GM23338 (cell line): ENCODE data around the gene C1QA. TPM values are rescaled to one million over a fixed set of nuclear protein-coding genes. Genes with fewer than 3 reads are reported as not detected.

Source experiments
- ATAC-seq: fragments of 200-7000 bp; cut with Tn5 transposase; 3 replicates; pipeline ENCODE4 v1.9.1; 2020
- DNase-seq: peaks from one replicate; pipeline ENCODE4 v3.0.0-alpha.2; 2015; ENCODE audit warnings: low spot score
- H2AFZ ChIP-seq: fragments of 200-600 bp; sonication (generic); 2 replicates; pipeline ENCODE4 v1.8.0; 2016; ENCODE audit warnings: antibody characterized with exemption, mild to moderate bottlenecking, moderate library complexity
- H3F3A ChIP-seq: fragments of 200-600 bp; sonication (generic); replicated peaks from 2 replicates; pipeline ENCODE4 v1.8.0; 2017; ENCODE audit warnings: antibody characterized with exemption, mixed run types, low read depth
- H3K27ac ChIP-seq: fragments of 200-600 bp; sonication (generic); 2 replicates; pipeline ENCODE4 v1.6.1; 2016; ENCODE audit warnings: low read depth
- H3K27me3 ChIP-seq: fragments of 200-600 bp; sonication (generic); 2 replicates; pipeline ENCODE4 v1.8.0; 2016; ENCODE audit warnings: mild to moderate bottlenecking, mixed run types, moderate library complexity; ENCODE audit not compliant: insufficient read depth
- H3K36me3 ChIP-seq: fragments of 200-600 bp; sonication (generic); 2 replicates; pipeline ENCODE4 v1.8.0; 2016; ENCODE audit warnings: mild to moderate bottlenecking; ENCODE audit not compliant: insufficient read depth
- H3K4me1 ChIP-seq: fragments of 200-600 bp; sonication (generic); 2 replicates; pipeline ENCODE4 v1.8.0; 2016; ENCODE audit warnings: mild to moderate bottlenecking, moderate library complexity; ENCODE audit not compliant: insufficient read depth
- H3K4me2 ChIP-seq: fragments of 200-600 bp; sonication (generic); 2 replicates; pipeline ENCODE4 v1.7.1; 2017; ENCODE audit warnings: mixed run types
- H3K4me3 ChIP-seq: fragments of 200-600 bp; sonication (generic); 2 replicates; pipeline ENCODE4 v1.6.1; 2016; ENCODE audit warnings: mixed run types
- H3K79me2 ChIP-seq: fragments of 200-600 bp; sonication (generic); replicated peaks from 2 replicates; pipeline ENCODE4 v1.8.0; 2017; ENCODE audit warnings: mild to moderate bottlenecking; ENCODE audit not compliant: insufficient read depth
- H3K9me2 ChIP-seq: fragments of 200-600 bp; sonication (generic); 2 replicates; pipeline ENCODE4 v1.8.0; 2017; ENCODE audit not compliant: insufficient read depth
- H4K20me1 ChIP-seq: fragments of 200-600 bp; sonication (generic); replicated peaks from 2 replicates; pipeline ENCODE4 v1.8.0; 2017; ENCODE audit warnings: mild to moderate bottlenecking; ENCODE audit not compliant: insufficient read depth
- H3K27ac Mint-ChIP-seq: 2 replicates; pipeline ENCODE4 v1.8.0; 2020; ENCODE audit warnings: inconsistent platforms, mild to moderate bottlenecking, moderate library complexity, mixed read lengths
- H3K27me3 Mint-ChIP-seq: 3 replicates; pipeline ENCODE4 v1.8.0; 2022; ENCODE audit warnings: low read depth, mild to moderate bottlenecking, moderate library complexity, mixed read lengths, inconsistent platforms; ENCODE audit not compliant: insufficient read depth, poor library complexity
- H3K36me3 Mint-ChIP-seq: 3 replicates; pipeline ENCODE4 v1.8.0; 2021; ENCODE audit warnings: low read depth, mild to moderate bottlenecking, inconsistent platforms, moderate library complexity, mixed read lengths
- H3K4me1 Mint-ChIP-seq: 3 replicates; pipeline ENCODE4 v1.8.0; 2020; ENCODE audit warnings: mild to moderate bottlenecking, inconsistent platforms, mixed read lengths
- H3K4me3 Mint-ChIP-seq: 3 replicates; pipeline ENCODE4 v1.8.0; 2021; ENCODE audit warnings: moderate library complexity, mild to moderate bottlenecking, inconsistent platforms, mixed read lengths
- H3K9me3 Mint-ChIP-seq: 3 replicates; pipeline ENCODE4 v1.8.0; 2020; ENCODE audit warnings: moderate library complexity, mild to moderate bottlenecking, inconsistent platforms, mixed read lengths
- CREB1 ChIP-seq: fragments of 250-450 bp; sonication (Bioruptor Pico); IDR thresholded peaks from 2 replicates; pipeline ENCODE4 v1.5.0; 2020; ENCODE audit warnings: low read depth, mild to moderate bottlenecking, moderate library complexity
- EZH2phosphoT487 ChIP-seq: fragments of 200-600 bp; sonication (generic); IDR thresholded peaks from one replicate; pipeline ENCODE4 v1.8.1; 2018; ENCODE audit warnings: antibody characterized with exemption; ENCODE audit not compliant: unreplicated experiment
- POLR2AphosphoS5 ChIP-seq: IDR thresholded peaks from 2 replicates; pipeline ENCODE4 v1.6.1; 2016; ENCODE audit warnings: antibody characterized with exemption, low read depth
- polyA plus RNA-seq: library from polyadenylated mRNA; unstranded; fragments of >200 nt; fragmentation: Nextera tagmentation; extraction: Ambion mirVana; gene quantifications from 2 replicates; pipeline ENCODE4 v1.2.1, GENCODE V29; 2016
- total RNA-seq: library from RNA; depleted of rRNA; stranded (reverse); fragments of >200 nt; shearing (Covaris generic); gene quantifications from 2 replicates; pipeline ENCODE4 v1.2.3, GENCODE V29; 2014
- TF ChIP-seq, protein P1 (sequence below): fragments of 250-450 bp; sonication (Bioruptor Pico); IDR thresholded peaks from 2 replicates; pipeline ENCODE4 v1.5.0; 2020; ENCODE audit warnings: mild to moderate bottlenecking, moderate library complexity

Gene C1QA
- total and polyA plus RNA-seq, 2 experiments from 2014 or later, result not detected

DNA sequence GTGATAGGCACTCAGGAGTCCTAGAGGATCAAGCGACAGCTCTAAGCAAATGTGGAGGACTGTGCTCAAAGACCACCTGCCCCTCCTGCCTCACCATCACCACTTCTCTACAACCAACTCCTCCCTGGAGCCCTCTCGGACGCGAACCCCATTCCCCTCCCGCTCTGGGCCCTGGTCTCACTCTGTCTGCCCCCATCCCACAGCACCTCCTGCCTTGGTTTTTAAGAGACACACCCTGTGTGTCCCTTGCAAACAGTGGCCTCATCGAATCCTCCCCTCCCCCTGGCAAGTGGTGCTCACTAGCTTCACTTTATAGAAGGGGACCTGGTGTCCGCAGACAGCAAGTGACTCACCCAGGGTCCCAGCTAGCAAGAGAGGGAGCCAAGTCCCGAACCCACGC, 44.4 kb upstream of the C1QA start:
- ATAC-seq (no peak), DNase-seq (no peak)
- no peak overlapping the region for H3K4me3 ChIP-seq
- no peak overlapping the region for H3K4me3 Mint-ChIP-seq
- H3K27ac Mint-ChIP-seq, result no peak overlapping the region
- H3K36me3 Mint-ChIP-seq, result no peaks in the 10 kb centered on the region
- H3K27me3 Mint-ChIP-seq, result peaks cover 1% of the 10 kb centered on the region
- H3F3A ChIP-seq, result no peaks in the 10 kb centered on the region
- no peaks in the 10 kb centered on the region for H3K36me3 ChIP-seq
- no peaks in the 10 kb centered on the region for H3K4me1 ChIP-seq
- no peak overlapping the region for H3K27ac ChIP-seq
- no peak overlapping the region for H2AFZ ChIP-seq
- no peak overlapping the region for H3K4me2 ChIP-seq
- no peaks in the 10 kb centered on the region for H3K27me3 ChIP-seq
- no peaks in the 10 kb centered on the region for H4K20me1 ChIP-seq
- no peaks in the 10 kb centered on the region for H3K79me2 ChIP-seq
- no peaks in the 10 kb centered on the region for H3K9me2 ChIP-seq
- H3K4me1 Mint-ChIP-seq, result no peaks in the 10 kb centered on the region; the same call in 2 of the 3 replicates
- no peak for TF ChIP-seq CREB1 (CRISPR knock-in tag)
- H3K9me3 Mint-ChIP-seq, result no peaks in the 10 kb centered on the region; the same call in 2 of the 3 replicates

DNA sequence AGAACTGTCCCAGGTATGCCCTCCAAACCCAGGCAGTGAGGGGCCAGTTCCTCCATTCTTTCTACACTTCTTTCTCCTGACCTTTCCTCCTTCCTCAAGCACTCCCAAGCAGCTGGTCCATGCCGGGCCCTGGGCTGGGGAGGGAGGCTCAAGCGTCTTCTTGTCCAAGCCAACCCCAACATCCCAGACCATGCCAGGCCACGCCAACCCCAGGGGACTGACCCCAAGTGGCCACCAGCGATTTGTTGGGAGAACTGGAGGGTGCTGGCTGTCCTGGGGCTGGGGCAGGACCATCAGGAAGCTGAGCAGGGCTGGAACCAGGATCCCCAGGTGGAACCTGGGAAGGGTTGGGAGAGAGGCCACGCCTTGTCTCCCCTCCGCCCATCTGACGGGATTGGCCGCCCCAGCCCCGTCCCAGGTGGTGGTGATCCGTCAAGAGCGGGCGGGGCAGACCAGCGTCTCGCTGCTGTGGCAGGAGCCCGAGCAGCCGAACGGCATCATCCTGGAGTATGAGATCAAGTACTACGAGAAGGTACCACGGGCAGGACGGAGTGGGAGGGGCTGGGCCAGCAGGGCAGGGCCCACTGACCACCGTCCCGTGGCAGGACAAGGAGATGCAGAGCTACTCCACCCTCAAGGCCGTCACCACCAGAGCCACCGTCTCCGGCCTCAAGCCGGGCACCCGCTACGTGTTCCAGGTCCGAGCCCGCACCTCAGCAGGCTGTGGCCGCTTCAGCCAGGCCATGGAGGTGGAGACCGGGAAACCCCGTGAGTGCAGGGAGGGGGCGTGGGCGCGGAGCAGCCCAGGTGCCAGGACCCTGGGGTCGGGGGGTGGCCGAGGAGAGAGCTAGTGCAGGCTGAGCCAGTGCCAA, 43.3 kb upstream of the C1QA start:
- Histone ChIP-seq H3K9me2 (no peaks in the 10 kb centered on the region), H3K79me2 (no peaks in the 10 kb centered on the region), H4K20me1 (no peaks in the 10 kb centered on the region), H3K27me3 (no peaks in the 10 kb centered on the region), H3K36me3 (no peaks in the 10 kb centered on the region), H3F3A (no peaks in the 10 kb centered on the region), H2AFZ (peak overlapping the region; percentile 14; the same call in 1 of the 2 replicates), H3K4me1 (no peaks in the 10 kb centered on the region), H3K4me2 (no peak overlapping the region), H3K27ac (no peak overlapping the region), H3K4me3 (no peak overlapping the region)
- H3K4me1 Mint-ChIP-seq, result no peaks in the 10 kb centered on the region; the same call in 2 of the 3 replicates
- no peaks in the 10 kb centered on the region for H3K36me3 Mint-ChIP-seq
- peaks cover 1% of the 10 kb centered on the region for H3K27me3 Mint-ChIP-seq
- no peaks in the 10 kb centered on the region; the same call in 2 of the 3 replicates for H3K9me3 Mint-ChIP-seq
- TF ChIP-seq EZH2phosphoT487 (no peak), POLR2AphosphoS5 (no peak)
- TF ChIP-seq, protein P1, sequence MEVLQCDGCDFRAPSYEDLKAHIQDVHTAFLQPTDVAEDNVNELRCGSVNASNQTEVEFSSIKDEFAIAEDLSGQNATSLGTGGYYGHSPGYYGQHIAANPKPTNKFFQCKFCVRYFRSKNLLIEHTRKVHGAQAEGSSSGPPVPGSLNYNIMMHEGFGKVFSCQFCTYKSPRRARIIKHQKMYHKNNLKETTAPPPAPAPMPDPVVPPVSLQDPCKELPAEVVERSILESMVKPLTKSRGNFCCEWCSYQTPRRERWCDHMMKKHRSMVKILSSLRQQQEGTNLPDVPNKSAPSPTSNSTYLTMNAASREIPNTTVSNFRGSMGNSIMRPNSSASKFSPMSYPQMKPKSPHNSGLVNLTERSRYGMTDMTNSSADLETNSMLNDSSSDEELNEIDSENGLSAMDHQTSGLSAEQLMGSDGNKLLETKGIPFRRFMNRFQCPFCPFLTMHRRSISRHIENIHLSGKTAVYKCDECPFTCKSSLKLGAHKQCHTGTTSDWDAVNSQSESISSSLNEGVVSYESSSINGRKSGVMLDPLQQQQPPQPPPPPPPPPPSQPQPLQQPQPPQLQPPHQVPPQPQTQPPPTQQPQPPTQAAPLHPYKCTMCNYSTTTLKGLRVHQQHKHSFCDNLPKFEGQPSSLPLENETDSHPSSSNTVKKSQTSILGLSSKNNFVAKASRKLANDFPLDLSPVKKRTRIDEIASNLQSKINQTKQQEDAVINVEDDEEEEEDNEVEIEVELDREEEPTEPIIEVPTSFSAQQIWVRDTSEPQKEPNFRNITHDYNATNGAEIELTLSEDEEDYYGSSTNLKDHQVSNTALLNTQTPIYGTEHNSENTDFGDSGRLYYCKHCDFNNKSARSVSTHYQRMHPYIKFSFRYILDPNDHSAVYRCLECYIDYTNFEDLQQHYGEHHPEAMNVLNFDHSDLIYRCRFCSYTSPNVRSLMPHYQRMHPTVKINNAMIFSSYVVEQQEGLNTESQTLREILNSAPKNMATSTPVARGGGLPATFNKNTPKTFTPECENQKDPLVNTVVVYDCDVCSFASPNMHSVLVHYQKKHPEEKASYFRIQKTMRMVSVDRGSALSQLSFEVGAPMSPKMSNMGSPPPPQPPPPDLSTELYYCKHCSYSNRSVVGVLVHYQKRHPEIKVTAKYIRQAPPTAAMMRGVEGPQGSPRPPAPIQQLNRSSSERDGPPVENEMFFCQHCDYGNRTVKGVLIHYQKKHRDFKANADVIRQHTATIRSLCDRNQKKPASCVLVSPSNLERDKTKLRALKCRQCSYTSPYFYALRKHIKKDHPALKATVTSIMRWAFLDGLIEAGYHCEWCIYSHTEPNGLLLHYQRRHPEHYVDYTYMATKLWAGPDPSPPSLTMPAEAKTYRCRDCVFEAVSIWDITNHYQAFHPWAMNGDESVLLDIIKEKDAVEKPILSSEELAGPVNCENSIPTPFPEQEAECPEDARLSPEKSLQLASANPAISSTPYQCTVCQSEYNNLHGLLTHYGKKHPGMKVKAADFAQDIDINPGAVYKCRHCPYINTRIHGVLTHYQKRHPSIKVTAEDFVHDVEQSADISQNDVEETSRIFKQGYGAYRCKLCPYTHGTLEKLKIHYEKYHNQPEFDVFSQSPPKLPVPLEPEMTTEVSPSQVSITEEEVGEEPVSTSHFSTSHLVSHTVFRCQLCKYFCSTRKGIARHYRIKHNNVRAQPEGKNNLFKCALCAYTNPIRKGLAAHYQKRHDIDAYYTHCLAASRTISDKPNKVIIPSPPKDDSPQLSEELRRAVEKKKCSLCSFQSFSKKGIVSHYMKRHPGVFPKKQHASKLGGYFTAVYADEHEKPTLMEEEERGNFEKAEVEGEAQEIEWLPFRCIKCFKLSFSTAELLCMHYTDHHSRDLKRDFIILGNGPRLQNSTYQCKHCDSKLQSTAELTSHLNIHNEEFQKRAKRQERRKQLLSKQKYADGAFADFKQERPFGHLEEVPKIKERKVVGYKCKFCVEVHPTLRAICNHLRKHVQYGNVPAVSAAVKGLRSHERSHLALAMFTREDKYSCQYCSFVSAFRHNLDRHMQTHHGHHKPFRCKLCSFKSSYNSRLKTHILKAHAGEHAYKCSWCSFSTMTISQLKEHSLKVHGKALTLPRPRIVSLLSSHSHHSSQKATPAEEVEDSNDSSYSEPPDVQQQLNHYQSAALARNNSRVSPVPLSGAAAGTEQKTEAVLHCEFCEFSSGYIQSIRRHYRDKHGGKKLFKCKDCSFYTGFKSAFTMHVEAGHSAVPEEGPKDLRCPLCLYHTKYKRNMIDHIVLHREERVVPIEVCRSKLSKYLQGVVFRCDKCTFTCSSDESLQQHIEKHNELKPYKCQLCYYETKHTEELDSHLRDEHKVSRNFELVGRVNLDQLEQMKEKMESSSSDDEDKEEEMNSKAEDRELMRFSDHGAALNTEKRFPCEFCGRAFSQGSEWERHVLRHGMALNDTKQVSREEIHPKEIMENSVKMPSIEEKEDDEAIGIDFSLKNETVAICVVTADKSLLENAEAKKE (CRISPR knock-in tag), result no peak
- H3K4me3 Mint-ChIP-seq, result peak overlapping the region; percentile 50; the same call in 2 of the 3 replicates
- ATAC-seq (peak; percentile 92), DNase-seq (peak; percentile 31)
- H3K27ac Mint-ChIP-seq, result no peak overlapping the region
